Urothelium cell line (cell line): ENCODE measurements around the gene TUBB2B.
"Not testable (repeated sequence)": the region's sequence is repeated elsewhere in the genome, so short reads cannot be mapped to it uniquely, and the experiment has no call there.

Experiments used
- DNase-seq: peaks from one replicate; pipeline ENCODE4 v3.0.0; 2011; ENCODE audit warnings: low spot score, mixed read lengths
- FAIRE-seq: peaks from 2 replicates; lab custom pipeline; 2011; peaks lifted over from hg19 to GRCh38; lab: Jason Lieb, UNC

TUBB2B gene

DNA sequence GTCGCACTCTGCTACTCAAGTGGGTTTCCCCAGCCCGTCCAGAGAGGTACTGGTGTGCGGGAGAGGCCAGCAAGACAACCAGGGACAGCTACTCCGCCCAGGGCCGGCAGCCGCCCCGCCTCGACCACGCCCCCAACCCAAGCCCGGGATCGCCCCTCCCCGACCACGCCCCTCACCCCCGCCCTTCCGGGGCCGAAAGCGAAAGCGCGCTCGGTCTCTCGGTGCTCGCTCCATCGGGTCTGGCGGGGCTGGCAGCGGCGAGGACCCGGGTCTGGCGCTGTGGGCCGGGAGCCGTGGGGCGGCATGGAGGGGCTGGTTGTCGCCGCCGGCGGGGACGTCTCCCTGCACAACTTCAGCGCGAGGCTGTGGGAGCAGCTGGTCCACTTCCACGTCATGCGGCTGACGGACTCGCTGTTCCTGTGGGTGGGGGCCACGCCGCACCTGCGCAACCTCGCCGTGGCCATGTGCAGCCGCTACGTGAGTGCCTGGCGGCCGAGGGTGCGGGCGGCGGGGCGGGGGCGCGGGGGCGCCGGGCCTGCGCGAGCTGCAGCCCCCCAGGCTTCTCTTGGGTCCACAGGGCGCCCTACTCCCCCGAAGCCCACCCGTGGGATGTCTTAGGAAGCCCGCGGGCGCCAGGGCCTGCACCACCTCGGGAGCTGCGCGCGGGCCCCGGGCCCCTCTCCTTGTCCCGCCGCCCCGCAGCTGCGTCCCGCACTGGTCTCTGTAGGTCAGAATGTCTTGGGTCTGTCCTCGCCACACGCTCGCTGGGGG lies 31.5 kb upstream of the TUBB2B start, which contains the start of gene PSMG4:
TSS of gene PSMG4 (plus strand) at position 228 of the 771 bp plus-strand sequence. CDS start at position 304, 76 bp downstream.
- FAIRE-seq (peak; percentile 93), DNase-seq (peak; percentile 95)

DNA sequence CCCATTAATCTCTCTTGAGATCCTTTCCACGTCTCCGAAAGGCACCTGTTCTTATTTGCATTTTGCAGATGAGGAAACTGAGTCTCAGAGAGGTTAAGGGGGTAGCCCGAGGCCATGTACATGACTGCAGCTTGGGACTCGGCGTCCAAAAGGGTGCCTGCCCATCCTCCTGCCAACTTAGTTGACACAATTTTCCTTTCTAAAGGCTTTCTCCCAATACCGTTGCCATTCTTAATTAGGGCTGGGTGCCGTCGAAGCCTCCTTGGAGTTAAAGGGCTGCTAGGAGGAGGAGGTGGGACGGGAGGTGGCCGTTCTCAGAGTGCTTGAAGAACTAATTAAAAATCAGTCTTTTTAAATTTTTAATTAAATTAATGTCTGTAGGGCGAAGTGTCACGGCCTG lies 30.7 kb upstream of the TUBB2B start:
- DNase-seq (no peak), FAIRE-seq (no peak)

DNA sequence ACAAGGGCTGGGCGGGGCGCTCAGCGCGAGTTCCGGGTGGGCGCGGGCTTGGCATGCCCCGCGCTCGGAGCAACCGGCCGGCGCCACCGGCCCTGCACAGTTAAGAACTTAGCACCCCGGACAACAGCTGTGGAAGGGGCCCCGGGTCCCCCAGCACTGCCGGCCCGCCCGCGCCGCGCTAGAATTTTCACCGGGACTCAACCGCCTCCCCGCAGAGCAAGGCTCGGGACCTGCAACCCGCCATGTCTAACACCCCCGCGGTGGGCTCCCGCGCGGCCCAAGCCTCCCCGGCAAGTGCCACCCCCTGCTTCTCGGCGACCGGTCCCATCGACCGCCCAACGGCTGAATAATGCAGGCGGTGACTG lies 26.1 kb upstream of the TUBB2B start:
- DNase-seq (no peak), FAIRE-seq (no peak)

DNA sequence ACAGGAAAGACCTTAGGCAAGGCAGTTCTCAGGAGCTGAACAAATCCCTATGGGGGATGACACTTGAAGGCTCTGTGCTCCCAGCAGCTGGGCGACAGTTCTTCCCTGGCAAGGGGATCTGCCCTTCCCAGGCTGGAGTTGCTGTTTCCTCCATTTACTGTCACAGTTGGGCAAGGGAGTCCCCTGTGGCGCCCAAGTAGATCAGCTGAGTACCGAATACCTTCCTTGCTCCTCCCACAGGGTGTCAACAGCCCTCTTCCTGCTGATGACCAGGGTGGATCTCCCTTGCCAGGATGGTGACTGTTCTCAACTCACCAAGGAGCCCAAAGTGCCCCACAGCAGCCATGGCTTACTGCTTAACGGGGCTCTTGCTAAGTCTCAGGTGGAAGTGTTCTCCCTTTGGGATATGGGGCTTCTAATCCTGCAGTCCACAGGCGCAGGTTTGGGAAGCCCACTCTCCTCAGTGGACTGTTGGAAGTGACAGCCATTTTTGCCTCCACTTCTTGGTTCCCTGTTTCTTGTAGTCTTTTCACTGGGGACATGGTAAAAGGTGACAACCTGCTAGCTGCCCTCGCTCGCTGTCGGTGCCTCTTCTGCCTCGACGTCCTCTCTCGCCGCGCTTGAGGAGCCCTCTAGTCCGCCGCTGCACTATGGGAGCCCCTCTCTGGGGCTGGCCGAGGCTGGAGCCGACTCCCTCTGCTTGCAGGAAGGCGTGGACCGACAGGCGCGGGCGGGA lies 25.6 kb upstream of the TUBB2B start:
- FAIRE-seq = no peak
- no peak for DNase-seq

DNA sequence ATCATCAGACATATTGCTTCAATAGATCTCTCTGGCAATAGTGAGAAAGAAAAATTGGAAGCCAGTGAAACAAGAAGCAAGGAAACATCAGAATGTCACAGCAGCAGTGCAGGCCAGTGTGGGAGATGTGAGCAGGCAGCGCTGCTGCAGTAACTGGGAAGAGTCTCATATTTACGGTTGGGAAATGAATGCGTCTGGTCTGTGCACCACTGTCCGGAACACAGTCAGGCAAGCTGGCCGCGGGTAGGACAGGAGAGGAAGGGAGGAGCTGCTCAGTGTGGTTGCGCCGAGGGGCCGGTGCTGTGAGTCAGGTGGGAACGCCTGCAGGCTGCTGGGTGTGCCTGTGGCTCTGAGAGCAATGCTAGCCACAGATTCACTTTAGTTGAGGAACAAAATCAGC lies 24.9 kb upstream of the TUBB2B start:
- no peak for FAIRE-seq
- DNase-seq = no peak

DNA sequence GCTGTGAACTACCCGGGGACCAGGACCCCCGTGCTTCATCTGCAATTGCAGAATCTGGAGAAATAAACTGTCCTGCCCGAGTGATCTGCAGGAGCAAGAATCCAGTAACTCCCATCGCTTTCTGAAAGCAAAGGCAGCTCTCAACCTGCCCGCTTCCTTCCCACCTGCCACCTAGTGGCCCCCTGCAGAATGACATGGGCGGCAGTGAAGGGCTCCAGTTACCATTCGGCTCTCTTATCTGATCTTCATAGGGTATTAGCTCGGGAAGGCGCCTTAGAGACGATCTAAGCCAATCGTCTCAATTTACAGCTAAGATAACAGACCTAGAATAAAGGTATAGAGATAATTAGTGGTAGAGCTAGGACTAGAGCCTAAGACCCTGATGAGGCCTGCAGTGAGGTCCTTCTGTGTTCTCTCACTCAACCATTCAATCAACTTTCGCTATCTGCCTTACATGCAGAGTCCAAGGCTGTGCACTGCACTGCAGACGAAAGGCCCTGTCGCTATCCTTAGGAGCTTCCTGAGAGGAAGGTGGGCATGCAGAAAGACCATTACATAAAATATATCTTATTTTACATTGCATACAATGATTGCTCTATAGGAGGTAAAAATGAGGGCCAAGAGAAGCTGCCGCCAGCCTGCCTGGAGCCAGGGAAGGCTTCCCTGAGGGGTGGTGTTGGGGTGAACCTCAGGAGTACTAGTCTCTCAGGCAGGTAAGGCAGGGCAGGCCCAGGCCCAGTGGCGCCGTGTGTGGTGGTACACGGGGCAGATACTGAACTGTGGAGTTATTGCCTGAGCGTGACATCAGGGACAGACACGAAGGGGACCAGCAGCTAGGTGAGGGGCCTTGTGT lies 24.2 kb upstream of the TUBB2B start:
- DNase-seq (peak; percentile 83), FAIRE-seq (no peak)

DNA sequence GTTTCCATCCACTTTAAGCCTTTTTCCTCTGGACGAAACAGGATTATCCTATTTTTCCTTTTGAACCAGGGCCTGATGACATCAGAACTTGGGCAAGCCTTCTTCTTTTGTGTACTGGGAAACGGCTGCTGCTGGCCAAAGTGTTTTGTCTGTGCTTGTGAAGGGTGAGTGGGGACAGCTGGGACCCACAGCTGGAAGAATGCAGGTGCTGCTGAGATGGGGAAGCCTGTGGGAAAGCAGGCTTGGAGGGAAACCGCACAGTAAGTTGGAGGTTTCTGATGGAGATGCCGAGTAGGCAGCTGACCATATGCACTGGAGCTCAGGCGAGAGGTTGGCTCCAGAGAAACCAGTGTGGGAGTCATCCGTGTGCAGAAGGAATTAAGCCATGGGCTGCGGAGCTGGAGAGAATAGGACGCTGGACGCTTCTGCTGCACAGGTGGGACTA lies 22.8 kb upstream of the TUBB2B start:
- FAIRE-seq = no peak
- no peak for DNase-seq

DNA sequence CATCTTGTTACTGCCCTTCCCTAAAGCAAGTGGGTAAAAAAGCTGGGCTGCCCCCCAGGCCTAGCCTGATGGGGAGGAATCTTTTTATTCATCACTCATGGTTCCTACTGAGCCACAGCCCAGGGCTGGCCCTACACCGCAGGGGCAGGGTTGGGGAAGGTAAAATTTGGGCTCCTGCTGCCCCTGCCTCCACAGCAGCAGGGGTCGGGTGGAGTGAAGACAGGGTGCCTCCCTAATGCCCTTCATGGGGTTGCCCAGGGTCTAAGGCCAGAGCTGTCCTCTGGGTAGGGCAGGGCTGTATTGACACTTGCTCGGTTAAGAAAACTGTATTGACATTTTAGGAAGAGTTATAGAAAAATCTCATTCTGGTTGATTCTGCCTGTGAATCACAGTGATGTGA lies 22.4 kb upstream of the TUBB2B start:
- FAIRE-seq = no peak
- no peak for DNase-seq

DNA sequence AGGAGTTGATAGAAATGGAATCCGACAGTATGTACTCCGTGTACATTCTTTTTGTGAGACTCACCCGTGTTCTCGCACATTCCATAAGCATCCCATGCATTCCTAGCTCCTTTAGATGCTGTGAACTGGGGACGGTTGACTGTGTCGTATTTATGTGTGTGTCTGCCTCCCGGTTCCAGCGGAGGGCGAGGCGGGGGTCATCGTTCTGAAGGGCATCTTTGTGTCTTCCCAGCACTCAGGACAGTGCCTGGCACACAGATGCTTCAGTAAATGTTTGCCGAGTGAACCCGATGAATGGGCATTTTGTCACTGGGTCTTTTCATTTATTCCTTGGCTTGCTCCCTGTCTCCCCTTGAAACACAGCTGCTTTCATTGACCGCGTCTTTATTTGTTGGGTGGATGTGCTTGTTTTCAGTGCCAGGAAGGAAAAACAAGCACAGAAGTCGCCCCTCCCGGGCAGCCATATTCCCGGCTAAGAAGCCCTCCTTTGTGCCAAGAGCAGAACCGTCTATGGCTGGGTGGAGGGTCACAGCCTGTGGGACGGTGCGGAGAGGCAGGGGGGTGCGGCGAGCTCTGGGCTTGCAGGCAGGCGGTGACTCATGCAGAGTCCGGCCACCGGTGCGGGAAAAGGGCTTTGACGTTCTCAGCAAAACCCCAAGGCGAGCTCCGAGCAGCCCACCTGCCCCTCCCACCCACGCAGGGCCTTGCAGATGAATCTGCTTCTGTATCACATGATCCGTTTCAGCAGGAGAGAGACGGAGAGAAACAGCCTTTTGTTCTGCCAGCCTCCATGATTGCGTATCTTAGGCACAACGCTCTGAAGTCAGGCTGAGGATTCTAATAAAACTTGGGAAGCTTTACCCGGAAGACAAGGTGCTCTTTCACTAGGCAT lies 20.0 kb upstream of the TUBB2B start:
- DNase-seq (peak; percentile 86), FAIRE-seq (no peak)

DNA sequence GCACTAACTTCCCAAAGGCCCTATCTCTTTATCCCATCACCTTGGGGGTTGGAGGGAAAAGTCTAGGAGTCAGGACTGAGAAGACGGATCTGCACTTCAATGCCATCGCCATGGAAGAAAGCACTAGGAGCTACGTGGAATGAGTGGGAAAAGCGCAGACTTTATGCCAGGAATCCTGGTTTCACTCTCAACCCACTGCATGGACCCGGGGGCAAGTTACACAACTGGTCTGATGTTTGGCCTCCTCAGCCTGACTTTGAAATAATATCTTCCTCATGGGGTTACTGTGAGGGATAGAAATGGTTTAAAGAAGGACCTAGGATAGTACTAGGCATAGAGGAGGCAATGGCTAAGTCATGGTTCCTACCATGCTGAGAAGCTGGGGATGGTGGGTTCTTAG lies 17.8 kb upstream of the TUBB2B start:
- DNase-seq (no peak), FAIRE-seq (no peak)

DNA sequence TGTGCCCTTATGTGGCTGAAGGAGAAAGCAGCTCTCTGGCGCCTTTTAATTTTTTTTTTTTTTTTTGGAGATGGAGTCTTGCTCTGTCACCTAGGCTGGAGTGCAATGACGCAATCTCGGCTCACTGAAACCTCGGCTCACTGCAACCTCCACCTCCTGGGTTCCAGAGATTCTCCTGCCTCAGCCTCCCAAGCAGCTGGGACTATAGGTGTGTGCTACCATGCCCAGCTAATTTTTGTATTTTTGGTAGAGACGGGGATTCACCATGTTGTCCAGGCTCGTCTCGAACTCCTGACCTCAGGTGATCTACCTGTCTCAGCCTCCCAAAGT lies 17.3 kb upstream of the TUBB2B start:
- DNase-seq, FAIRE-seq: not testable (repeated sequence)

DNA sequence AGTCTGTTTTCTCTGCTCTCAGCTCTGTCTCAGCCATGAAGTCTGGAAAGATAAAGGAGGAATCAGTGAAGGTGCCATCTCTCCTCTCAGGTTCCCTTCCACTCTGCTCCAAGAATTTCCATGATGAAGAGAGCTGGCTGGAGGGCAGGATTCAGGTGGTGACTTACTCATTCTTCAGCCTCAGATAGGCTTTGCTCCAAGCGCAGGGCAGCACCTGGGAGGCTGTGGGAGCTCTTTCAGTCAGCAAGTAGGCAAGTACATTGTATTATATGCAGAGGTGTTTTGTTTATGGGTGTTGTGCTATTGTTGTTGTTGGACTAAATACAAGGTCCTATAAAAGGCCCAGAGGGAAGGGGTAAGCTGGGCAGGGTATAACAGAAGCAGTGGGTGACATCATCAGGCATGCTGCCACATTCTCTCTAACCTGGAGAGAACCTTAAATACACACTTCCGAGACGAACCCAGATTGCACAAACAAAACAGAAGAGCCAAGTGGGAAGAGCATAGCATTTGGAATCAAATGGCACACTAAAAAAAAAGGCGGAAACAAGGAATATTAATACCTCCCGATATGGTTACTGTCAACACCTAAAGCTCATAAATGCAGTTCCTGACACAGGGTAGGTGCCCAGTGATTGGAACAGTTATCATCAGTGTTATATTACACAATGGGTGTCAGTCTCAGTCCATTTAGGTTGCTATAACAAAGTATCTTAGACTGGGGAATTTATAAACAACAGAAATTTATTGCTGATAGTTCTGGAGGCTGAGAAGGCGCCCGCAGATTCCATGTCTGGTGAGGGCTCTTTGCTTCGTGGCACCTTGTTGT lies 16.8 kb upstream of the TUBB2B start:
- FAIRE-seq = no peak
- no peak for DNase-seq

DNA sequence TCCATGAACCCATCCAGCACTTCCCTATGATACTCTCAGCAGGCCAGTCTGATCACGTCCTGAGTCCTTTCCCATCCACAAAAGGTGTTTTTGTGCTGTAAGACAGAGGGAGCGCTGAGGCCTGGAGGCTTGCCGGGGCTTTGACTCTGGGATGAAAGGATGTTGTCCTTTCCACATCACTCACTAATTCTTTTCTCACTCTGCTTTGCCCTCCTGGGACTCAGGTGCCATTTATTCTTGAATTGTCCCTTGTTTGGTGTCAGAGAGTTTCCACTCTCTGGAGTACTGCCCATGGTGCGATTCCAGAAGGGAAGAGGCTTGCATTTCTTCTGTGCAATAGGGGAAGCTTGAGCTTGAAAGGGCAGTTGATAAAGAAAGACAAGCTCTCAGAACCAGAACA lies 15.3 kb upstream of the TUBB2B start:
- no peak for FAIRE-seq
- no peak for DNase-seq

DNA sequence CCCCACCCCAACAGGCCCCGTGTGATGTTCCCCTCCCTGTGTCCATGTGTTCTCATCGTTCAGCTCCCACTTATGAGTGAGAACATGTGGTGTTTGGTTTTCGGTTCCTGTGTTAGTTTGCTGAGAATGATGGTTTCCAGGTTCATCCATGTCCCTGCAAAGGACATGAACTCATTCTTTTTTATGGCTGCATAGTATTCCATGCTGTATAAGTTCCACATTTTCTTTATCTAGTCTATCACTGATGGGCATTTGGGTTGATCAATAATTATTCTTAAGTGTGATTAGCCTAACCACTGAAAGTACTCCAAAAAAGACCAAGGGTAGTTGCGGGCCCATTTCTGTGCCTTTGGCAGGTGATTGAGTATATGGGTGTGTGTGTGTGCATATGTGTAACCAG lies 14.3 kb upstream of the TUBB2B start:
- DNase-seq, FAIRE-seq: not testable (repeated sequence)

DNA sequence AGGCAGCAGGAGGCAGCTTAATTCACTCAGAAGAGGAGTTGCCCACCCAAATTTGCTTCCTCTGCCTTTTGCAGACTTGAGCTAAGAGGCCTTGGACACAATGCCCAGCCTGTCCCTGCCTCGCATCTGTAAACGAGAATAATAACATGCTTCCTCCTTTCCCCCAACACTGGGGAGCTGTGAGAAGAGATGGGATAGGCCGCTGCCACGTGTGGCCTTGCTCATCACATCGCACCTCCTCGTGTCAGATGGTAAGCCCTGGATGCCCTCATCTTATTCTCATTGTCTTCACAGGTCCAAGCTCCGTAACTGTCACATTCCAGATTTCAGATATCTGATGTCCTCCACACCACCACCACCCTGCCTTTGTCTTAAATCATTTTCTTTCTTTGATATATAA lies 13.1 kb upstream of the TUBB2B start:
- DNase-seq = no peak
- FAIRE-seq = no peak

DNA sequence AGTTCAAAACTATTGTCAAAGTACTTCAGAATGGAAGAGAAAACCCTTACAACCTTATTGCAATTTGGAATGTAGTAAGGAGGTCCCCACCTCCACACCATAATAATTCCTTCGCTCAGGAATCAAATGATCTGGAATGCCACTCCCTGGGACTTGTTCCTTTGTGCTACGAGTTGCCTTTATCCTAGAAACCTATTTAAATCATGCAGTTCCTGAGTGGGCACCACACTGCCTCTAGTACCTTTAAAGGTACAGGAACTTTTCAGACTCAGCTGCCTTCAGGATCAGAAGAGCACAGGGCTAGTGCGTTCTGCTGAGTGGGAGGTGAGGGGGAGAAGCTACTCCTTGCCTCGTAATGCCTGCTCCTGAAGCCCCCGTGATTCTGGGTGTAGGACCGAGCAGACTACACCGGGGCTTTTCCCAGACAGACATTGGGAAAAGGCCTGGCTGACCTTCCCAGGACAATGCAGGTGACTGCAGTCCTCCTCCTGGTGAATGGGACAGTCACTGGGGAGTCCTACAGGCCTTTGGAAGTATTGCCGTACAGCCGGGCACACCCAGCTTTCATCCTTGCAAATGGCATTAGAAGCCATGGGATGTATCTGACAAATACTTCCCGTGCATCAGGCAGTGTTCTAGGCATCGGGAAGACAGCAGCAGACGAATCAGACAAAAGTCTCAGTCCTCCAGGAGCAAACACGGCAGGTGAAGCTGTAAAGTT lies 11.8 kb upstream of the TUBB2B start:
- FAIRE-seq (no peak), DNase-seq (no peak)

DNA sequence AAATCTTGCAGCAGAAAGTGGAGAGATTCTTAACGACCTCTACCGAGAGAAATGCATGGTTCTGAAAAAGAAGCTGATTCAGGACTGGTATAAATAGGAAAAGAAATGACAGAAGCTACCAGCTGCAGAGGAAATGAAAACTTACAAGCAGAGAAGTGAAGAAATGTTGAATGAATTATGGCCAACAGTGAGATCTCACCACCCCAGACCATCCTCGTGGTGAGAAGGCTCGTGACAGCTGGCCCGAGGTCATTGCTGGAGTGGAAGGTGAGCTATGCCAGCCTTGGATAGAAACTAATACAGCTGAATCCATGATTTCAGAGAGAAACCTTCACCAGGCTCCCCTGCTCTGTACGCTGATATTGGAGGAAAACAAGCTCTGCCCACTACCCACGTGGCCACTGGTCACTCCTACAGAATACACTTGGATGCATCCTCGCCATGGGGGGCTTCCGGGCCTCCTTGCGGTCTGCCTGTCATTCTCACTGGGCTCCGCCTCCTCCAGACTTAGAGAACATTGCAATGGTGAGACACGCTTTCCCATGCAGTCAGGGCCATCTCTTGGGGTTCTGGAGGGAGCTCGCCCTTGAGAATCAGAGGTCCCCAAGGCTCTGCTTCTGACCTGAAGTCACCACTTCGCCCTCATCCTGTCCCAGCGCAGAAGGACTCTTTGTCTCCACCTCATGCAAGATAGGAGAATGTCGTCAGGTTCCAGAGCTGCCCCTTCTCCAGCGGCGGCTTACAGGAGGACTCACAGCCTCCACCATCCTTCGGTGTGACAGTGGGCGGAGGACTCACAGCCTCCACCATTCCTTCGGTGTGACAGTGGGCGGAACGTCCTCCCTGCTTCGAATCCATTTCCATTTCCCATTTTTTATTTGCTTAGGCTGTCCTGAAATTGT lies 10.6 kb upstream of the TUBB2B start:
- DNase-seq (no peak), FAIRE-seq (no peak)

DNA sequence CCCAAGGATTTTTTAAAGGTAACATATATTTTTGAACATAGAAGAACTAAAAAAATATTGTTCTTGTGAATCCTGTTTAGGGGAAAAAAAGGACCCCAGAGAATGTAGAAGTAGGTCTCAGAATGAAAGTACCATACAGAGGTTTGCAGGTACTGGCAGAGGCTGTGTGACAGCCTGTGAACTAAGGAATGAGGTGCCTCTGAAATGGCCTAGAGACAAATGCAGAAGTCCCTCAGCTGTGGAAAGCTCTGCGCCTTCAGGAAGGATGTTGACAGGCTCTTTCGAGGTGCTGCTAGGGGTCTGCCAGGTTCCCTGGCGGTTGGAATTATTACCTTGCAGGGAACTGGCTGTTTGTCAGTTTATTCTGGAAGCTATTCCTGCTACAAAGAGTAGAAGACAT lies 8.6 kb upstream of the TUBB2B start:
- FAIRE-seq (no peak), DNase-seq (no peak)
